ENCODE results near the gene HCFC1. TPM values are rescaled to one million over a fixed set of nuclear protein-coding genes. Genes with fewer than 3 reads are reported as not detected.

Gene HCFC1
- total and polyA plus RNA-seq, 7 donors: 7.4 to 57.3 (median 25.8) TPM

GRCh38 chrX:153903238-153903980 is 68.2 kb downstream of the HCFC1 start:
- intact Hi-C loops (cut with DNase I): no loop called here
- peak overlapping the region; percentile 2 to 47 (median 22) for H3K27ac ChIP-seq
- peaks cover 0 to 4% (median 0%) of the 10 kb centered on the region in 3 donors for H3K27me3 ChIP-seq
- no peak for TF ChIP-seq POLR2AphosphoS5 (IDR thresholded peaks at IDR 0.05)
- no peak for TF ChIP-seq EP300 (IDR thresholded peaks at IDR 0.05)
- TF ChIP-seq, protein P1, sequence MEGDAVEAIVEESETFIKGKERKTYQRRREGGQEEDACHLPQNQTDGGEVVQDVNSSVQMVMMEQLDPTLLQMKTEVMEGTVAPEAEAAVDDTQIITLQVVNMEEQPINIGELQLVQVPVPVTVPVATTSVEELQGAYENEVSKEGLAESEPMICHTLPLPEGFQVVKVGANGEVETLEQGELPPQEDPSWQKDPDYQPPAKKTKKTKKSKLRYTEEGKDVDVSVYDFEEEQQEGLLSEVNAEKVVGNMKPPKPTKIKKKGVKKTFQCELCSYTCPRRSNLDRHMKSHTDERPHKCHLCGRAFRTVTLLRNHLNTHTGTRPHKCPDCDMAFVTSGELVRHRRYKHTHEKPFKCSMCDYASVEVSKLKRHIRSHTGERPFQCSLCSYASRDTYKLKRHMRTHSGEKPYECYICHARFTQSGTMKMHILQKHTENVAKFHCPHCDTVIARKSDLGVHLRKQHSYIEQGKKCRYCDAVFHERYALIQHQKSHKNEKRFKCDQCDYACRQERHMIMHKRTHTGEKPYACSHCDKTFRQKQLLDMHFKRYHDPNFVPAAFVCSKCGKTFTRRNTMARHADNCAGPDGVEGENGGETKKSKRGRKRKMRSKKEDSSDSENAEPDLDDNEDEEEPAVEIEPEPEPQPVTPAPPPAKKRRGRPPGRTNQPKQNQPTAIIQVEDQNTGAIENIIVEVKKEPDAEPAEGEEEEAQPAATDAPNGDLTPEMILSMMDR (IDR thresholded peaks at IDR 0.05): no peak
- no peak for TF ChIP-seq POLR2A (IDR thresholded peaks at IDR 0.05)
- 44 to 50% methylated on average over 18 of the region's 18 CpGs for WGBS, 2 donors
- DNase-seq: no peak
- no peak overlapping the region for H3K4me3 ChIP-seq
- H3K36me3 ChIP-seq: no peaks in the 10 kb centered on the region
- no peaks in the 10 kb centered on the region for H3K9me3 ChIP-seq
- H3K4me1 ChIP-seq: peaks cover 0 to 15% (median 5%) of the 10 kb centered on the region in 4 donors

- TF ChIP-seq, protein P1 (IDR thresholded peaks at IDR 0.05): no peak
- TF ChIP-seq EP300 (IDR thresholded peaks at IDR 0.05) (no peak), POLR2AphosphoS5 (IDR thresholded peaks at IDR 0.05) (no peak), POLR2A (IDR thresholded peaks at IDR 0.05) (no peak)
- no peak for DNase-seq
- Histone ChIP-seq H3K4me1 (peaks cover 0 to 15% (median 5%) of the 10 kb centered on the region in 4 donors), H3K9me3 (no peaks in the 10 kb centered on the region), H3K4me3 (no peak overlapping the region), H3K27me3 (no peaks in the 10 kb centered on the region), H3K36me3 (no peaks in the 10 kb centered on the region), H3K27ac (no peak overlapping the region)
- intact Hi-C loops (cut with DNase I): no loop called here
- WGBS, 2 donors: 71% methylated on average over 10 of the region's 10 CpGs
These were observed 69.2 kb downstream of the HCFC1 start for GRCh38 chrX:153902385-153902784.

GRCh38 chrX:153901753-153902140 is 69.9 kb downstream of the HCFC1 start:
- intact Hi-C loops (cut with DNase I): no loop called here
- 58 to 69% methylated on average over 8 of the region's 8 CpGs for whole genome bisulfite sequencing, 2 donors
- Histone ChIP-seq H3K27ac (peak overlapping the region in 1 of 4 donors; percentile 41), H3K4me1 (peaks cover 0 to 15% (median 5%) of the 10 kb centered on the region in 4 donors), H3K9me3 (no peaks in the 10 kb centered on the region), H3K36me3 (no peaks in the 10 kb centered on the region), H3K27me3 (no peaks in the 10 kb centered on the region), H3K4me3 (no peak overlapping the region)
- TF ChIP-seq POLR2A (IDR thresholded peaks at IDR 0.05) (no peak), POLR2AphosphoS5 (IDR thresholded peaks at IDR 0.05) (no peak), EP300 (IDR thresholded peaks at IDR 0.05) (no peak)
- TF ChIP-seq, protein P1 (IDR thresholded peaks at IDR 0.05): no peak
- DNase-seq: no peak

GRCh38 chrX:153900831-153901752 is 70.5 kb downstream of the HCFC1 start:
- Histone ChIP-seq H3K9me3 (no peaks in the 10 kb centered on the region), H3K27me3 (no peaks in the 10 kb centered on the region), H3K36me3 (no peaks in the 10 kb centered on the region), H3K4me1 (peaks cover 0 to 15% (median 5%) of the 10 kb centered on the region in 4 donors), H3K27ac (peak overlapping the region in 3 of 4 donors; percentile 41 to 49 (median 42)), H3K4me3 (no peak overlapping the region)
- DNase-seq: peak; percentile 86
- WGBS, 2 donors: 11 to 23% methylated on average over 26 of the region's 26 CpGs
- TF ChIP-seq POLR2AphosphoS5 (IDR thresholded peaks at IDR 0.05): no peak
- intact Hi-C loops (cut with DNase I): no loop called here

GRCh38 chrX:153897899-153898298 is 73.7 kb downstream of the HCFC1 start:
- no peak overlapping the region for H3K27ac ChIP-seq
- peaks cover 0 to 9% (median 3%) of the 10 kb centered on the region in 4 donors for H3K4me1 ChIP-seq
- intact Hi-C loops (cut with DNase I): no loop called here
- DNase-seq: no peak
- no peaks in the 10 kb centered on the region for H3K27me3 ChIP-seq
- no peaks in the 10 kb centered on the region for H3K9me3 ChIP-seq
- TF ChIP-seq EP300 (IDR thresholded peaks at IDR 0.05) (no peak), POLR2A (IDR thresholded peaks at IDR 0.05) (no peak), POLR2AphosphoS5 (IDR thresholded peaks at IDR 0.05) (no peak)
- H3K4me3 ChIP-seq: no peak overlapping the region
- H3K36me3 ChIP-seq: no peaks in the 10 kb centered on the region

Small RNAs within 50 kb of the gene (small RNA-seq; reads per million reads assigned to genes)
- 0 reads per million in 3 donors for gene MIR3202-1

Other genes with a start within 250 kb of the HCFC1 start
- gene BCAP31, start 247.4 kb downstream of the HCFC1 start, total RNA-seq: 100 to 1,000 TPM in 1 of 4 donors, 10 to 100 TPM in 3; 59.3 to 124 (median 70.4) TPM
- gene BCAP31, start 247.4 kb downstream of the HCFC1 start, polyA plus RNA-seq: 100 to 1,000 TPM in 1 of 3 donors, 10 to 100 TPM in 2; 61.3 to 216 (median 70.9) TPM
- gene ABCD1, start 247.0 kb downstream of the HCFC1 start, total RNA-seq: 10 to 100 TPM; 11.0 to 21.3 (median 18.3) TPM
- gene ABCD1, start 247.0 kb downstream of the HCFC1 start, polyA plus RNA-seq: 10 to 100 TPM in 1 of 3 donors, 1 to 10 TPM in 2; 1.8 to 12.8 (median 3.2) TPM
- gene PLXNB3, start 207.6 kb downstream of the HCFC1 start, total RNA-seq: 10 to 100 TPM in 3 of 4 donors, 1 to 10 TPM in 1; 9.2 to 50.1 (median 25.7) TPM
- 1 to 10 TPM in 1 of 3 donors, under 1 TPM in 1, not detected in 1; 0.60 to 2.2 TPM for gene PLXNB3, start 207.6 kb downstream of the HCFC1 start, polyA plus RNA-seq
- 10 to 100 TPM in 1 of 4 donors, 1 to 10 TPM in 3; 2.1 to 13.0 (median 6.9) TPM for gene SRPK3, start 190.8 kb downstream of the HCFC1 start, total RNA-seq
- under 1 TPM in 1 of 3 donors, not detected in 2; 0.31 TPM for gene SRPK3, start 190.8 kb downstream of the HCFC1 start, polyA plus RNA-seq
- 10 to 100 TPM; 54.2 to 89.5 (median 62.7) TPM for gene IDH3G, start 177.4 kb downstream of the HCFC1 start, total RNA-seq
- 10 to 100 TPM; 66.7 to 85.3 (median 76.5) TPM for gene IDH3G, start 177.4 kb downstream of the HCFC1 start, polyA plus RNA-seq
- gene SSR4, start 177.2 kb downstream of the HCFC1 start, total RNA-seq: 100 to 1,000 TPM; 143 to 177 (median 156) TPM
- 100 to 1,000 TPM; 327 to 494 (median 405) TPM for gene SSR4, start 177.2 kb downstream of the HCFC1 start, polyA plus RNA-seq
- 10 to 100 TPM in 3 of 4 donors, 1 to 10 TPM in 1; 8.6 to 24.4 (median 14.2) TPM for gene PDZD4, start 141.3 kb downstream of the HCFC1 start, total RNA-seq
- gene PDZD4, start 141.3 kb downstream of the HCFC1 start, polyA plus RNA-seq: 1 to 10 TPM in 2 of 3 donors, under 1 TPM in 1; 0.46 to 5.1 (median 1.2) TPM
- 10 to 100 TPM in 3 of 4 donors, 1 to 10 TPM in 1; 6.6 to 30.2 (median 23.1) TPM for gene L1CAM, start 85.6 kb downstream of the HCFC1 start, total RNA-seq
- gene L1CAM, start 85.6 kb downstream of the HCFC1 start, polyA plus RNA-seq: 10 to 100 TPM in 1 of 3 donors, 1 to 10 TPM in 1, not detected in 1; 2.4 to 10.5 TPM
- gene AVPR2, start 67.1 kb downstream of the HCFC1 start, total RNA-seq: 1 to 10 TPM; 1.1 to 2.2 (median 1.3) TPM
- 1 to 10 TPM in 1 of 3 donors, not detected in 2; 1.1 TPM for gene AVPR2, start 67.1 kb downstream of the HCFC1 start, polyA plus RNA-seq
- gene ARHGAP4, start 45.6 kb downstream of the HCFC1 start, total RNA-seq: 10 to 100 TPM; 12.4 to 27.4 (median 16.3) TPM
- 100 to 1,000 TPM in 1 of 3 donors, 10 to 100 TPM in 1, 1 to 10 TPM in 1; 8.4 to 122 (median 17.3) TPM for gene ARHGAP4, start 45.6 kb downstream of the HCFC1 start, polyA plus RNA-seq
- 100 to 1,000 TPM in 1 of 4 donors, 10 to 100 TPM in 3; 57.4 to 113 (median 79.2) TPM for gene NAA10, start 36.8 kb downstream of the HCFC1 start, total RNA-seq
- 100 to 1,000 TPM in 1 of 3 donors, 10 to 100 TPM in 2; 78.6 to 128 (median 84.7) TPM for gene NAA10, start 36.8 kb downstream of the HCFC1 start, polyA plus RNA-seq
- gene RENBP, start 27.2 kb downstream of the HCFC1 start, total RNA-seq: 10 to 100 TPM in 3 of 4 donors, 1 to 10 TPM in 1; 9.8 to 16.8 (median 13.1) TPM
- 10 to 100 TPM; 10.2 to 15.1 (median 15.0) TPM for gene RENBP, start 27.2 kb downstream of the HCFC1 start, polyA plus RNA-seq
- gene TMEM187, start 936 bp upstream of the HCFC1 start, total RNA-seq: 1 to 10 TPM; 3.5 to 8.6 (median 4.4) TPM
- gene TMEM187, start 936 bp upstream of the HCFC1 start, polyA plus RNA-seq: 1 to 10 TPM; 3.6 to 9.3 (median 3.7) TPM
- 10 to 100 TPM; 26.8 to 41.7 (median 37.3) TPM for gene IRAK1, start 48.1 kb upstream of the HCFC1 start, total RNA-seq
- gene IRAK1, start 48.1 kb upstream of the HCFC1 start, polyA plus RNA-seq: 100 to 1,000 TPM in 1 of 3 donors, 10 to 100 TPM in 2; 67.7 to 103 (median 70.3) TPM
- gene MECP2, start 125.9 kb upstream of the HCFC1 start, total RNA-seq: 10 to 100 TPM; 43.9 to 57.9 (median 49.6) TPM
- gene MECP2, start 125.9 kb upstream of the HCFC1 start, polyA plus RNA-seq: 10 to 100 TPM; 14.4 to 22.5 (median 18.7) TPM
- not detected for gene OPN1LW, start 172.4 kb upstream of the HCFC1 start, total RNA-seq
- gene OPN1LW, start 172.4 kb upstream of the HCFC1 start, polyA plus RNA-seq: not detected
- not detected for gene OPN1MW, start 210.8 kb upstream of the HCFC1 start, total RNA-seq
- not detected for gene OPN1MW, start 210.8 kb upstream of the HCFC1 start, polyA plus RNA-seq
- gene OPN1MW2, start 247.9 kb upstream of the HCFC1 start, total RNA-seq: not detected
- not detected for gene OPN1MW2, start 247.9 kb upstream of the HCFC1 start, polyA plus RNA-seq